ENCODE measurements around the gene GIMAP4. TPM values are rescaled to one million over a fixed set of nuclear protein-coding genes. Genes with fewer than 3 reads are reported as not detected.
"Not testable (repeated sequence)": the region's sequence is repeated elsewhere in the genome, so short reads cannot be mapped to it uniquely, and the experiment has no call there.

The GIMAP4 gene
- total RNA-seq = 60.1 and 63.4 TPM in 2 replicates

DNA sequence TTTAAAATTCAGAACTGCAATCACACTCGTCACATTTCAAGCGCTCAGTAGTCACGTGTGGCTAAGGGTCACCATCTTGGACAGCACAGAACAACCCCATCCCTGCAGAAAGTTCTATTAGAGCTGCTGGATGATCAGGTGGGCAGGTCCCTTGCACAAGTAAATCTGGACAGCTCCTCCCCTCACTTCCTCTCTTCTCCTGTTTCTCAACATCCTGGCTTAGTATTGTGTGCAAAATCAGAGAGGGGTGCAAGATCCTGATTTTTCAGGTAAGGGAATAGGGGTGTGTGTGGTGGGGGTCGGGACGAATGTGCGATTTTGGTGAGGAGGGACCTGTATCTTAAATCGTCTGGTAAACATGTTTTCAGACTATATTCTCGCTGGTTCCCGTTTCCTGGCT lies at the start of gene GIMAP4:
Gene GIMAP4, plus strand, starts transcription at position 222 of the 400 bp plus-strand sequence. CDS start 2,512 bp downstream, outside the sequence.
- no peak for DNase-seq (ENCODE audit: low read depth, low spot score)

DNA sequence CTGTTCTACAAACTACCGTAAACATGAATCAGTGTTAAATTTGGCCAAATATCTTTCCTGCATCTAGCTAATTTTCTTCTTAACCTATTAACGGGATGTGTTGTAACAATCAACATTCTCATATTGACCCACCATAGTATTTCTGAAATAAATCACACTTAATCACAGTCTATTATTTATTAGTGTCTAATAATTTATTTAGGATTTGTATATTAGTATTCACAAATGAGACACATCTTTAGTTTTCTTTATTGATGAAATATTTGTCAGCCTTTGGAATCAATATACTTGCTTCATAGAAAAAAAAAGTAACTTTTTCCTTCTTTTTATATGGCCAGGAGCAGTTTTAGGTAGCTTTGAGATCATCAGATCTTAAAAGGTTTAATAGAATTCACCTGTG lies 47.9 kb upstream of the GIMAP4 start:
- DNase-seq (ENCODE audit: low read depth, low spot score) = no peak

DNA sequence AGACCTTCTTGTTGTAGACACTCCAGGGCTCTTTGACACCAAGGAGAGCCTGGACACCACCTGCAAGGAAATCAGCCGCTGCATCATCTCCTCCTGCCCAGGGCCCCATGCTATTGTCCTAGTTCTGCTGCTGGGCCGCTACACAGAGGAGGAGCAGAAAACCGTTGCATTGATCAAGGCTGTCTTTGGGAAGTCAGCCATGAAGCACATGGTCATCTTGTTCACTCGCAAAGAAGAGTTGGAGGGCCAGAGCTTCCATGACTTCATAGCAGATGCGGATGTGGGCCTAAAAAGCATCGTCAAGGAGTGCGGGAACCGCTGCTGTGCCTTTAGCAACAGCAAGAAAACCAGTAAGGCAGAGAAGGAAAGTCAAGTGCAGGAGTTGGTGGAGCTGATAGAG lies 47.0 kb upstream of the GIMAP4 start:
- DNase-seq (ENCODE audit: low read depth, low spot score) = no peak

DNA sequence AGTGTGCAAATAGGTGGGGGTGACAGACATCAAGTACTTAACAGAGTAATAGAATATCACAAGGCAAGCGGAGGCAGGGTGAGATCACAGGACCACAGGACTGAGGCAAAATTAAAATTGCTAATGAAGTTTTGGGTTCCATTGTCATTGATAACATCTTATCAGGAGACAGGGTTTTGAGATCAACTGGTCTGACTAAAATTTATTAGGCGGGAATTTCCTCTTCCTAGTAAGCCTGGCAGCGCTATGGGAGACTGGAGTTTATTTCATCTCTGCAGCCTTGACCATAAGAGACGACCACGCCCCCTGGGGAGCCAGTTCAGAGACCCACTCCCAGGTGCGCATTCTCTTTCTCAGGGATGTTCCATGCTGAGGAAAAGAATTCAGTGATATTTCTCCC lies 44.3 kb upstream of the GIMAP4 start:
- DNase-seq (ENCODE audit: low read depth, low spot score) = not testable (repeated sequence)

DNA sequence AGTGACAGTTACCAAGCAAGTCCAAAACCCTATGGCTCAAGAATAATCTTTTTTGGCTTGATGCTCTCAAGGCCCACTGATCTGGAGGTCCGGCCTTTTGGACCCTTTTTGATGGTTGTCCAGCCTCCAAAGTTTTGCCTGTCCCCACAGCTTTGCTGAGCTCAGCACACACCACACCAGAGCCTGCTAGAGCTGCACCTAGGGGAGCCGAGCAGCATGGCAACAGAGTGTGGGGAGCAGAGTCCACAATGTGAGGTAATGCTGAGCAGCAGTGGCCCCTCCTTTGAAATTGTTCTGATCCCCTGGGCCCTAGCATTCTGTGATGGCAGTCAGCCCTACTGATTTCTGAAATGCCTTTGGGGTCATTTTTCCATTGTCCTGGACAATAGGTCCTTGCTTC lies 43.2 kb upstream of the GIMAP4 start:
- no peak for DNase-seq (ENCODE audit: low read depth, low spot score)

DNA sequence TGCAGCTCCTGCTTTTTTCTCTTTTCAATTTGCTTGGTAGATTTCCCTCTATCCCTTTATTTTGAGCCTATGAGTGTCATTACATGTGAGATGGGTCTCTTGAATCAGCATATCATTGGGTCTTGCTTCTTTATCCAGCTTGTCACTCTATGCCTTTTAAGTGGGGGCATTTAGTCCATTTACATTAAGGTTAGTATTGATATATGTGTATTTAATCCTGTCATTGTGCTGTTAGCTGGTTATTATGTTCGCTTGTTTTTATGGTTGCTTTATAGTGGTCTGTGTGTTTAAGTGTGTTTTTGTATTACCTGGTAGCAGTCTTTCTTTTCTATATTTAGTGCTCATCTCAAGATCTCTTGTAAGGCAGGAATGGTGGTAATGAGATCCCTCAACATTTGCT lies 35.5 kb upstream of the GIMAP4 start:
- DNase-seq (ENCODE audit: low read depth, low spot score) = no peak

DNA sequence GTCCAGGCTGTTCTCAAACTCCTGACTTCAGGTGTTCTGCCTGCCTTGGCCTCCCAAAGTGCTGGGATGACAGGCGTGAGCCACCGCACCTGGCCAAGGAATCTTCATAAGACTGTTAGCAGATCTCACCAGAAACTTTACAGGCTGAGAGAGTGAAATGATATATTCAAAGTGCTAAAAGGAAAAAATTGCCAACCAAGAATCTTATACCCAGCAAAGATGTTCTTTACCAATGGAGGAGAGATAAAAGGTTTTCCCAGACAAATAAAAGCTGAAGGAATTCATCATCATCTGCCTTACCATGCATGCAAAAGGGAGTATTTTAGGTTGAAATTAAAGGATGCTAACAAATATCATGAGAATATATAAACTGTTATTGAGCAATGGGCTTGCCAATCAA lies 28.9 kb upstream of the GIMAP4 start:
- DNase-seq (ENCODE audit: low read depth, low spot score) = no peak

DNA sequence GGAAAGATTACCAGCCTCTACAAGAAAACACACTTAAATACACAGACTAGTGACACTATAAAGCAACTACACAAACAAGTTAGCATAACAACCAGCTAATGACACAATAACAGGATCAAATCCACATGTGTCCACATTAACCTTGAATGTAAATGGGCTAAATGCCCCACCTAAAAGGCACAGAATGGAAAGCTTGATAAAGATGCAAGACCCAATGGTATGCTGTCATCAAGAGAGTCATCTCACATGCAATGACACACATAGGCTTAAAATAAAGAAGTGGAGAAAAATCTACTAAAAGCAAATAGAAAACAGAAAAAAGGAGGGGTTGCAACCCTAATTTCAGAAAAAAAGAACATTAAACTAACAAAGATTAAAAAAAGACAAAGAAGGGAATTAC lies 14.0 kb upstream of the GIMAP4 start:
- no peak for DNase-seq (ENCODE audit: low read depth, low spot score)

DNA sequence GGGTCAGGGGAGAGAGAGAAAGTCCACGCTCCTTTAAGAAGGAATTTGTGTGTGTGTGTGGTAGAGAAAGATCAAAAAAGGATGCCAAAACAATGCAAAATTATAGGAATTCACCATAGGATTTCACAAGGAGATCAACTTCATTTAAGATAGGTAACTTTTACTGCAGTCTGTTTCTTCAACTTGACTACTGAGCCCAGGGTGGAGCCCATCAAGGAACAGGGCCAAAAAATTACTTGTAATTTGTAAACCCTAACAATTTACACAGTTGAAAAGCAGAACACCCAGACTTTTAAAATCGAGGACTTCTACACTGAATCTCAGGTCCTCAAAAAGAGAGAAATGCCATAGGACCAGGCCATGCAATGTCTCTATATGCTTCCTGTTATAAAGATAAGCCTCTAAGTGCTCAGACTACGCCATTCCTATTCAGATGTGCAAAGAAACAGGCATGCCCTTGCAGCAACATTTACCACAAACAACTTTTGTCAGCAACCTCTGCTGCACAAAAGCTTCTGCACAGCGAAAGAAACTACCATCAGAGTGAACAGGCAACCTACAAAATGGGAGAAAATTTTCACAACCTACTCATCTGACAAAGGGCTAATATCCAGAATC lies 10.6 kb upstream of the GIMAP4 start:
- DNase-seq (ENCODE audit: low read depth, low spot score) = no peak

DNA sequence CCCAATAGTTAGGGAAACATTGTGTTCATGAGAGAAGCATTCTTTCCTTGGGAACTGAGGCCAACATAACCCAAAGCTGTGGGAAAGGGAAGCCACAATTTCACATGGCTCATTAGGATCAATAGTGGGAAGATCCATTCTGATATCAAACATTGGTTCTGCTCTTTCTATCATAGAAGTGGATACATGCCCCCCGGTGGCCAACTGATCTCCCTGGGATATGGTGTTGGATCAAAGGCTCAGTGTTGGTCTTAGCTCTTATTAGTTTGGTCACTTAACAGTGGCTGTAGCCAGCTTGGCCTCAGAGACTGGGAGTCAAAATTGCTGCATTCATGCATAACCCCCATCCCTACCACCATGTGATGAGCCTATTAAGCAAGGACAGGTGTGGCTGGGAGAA lies 6.7 kb upstream of the GIMAP4 start:
- DNase-seq (ENCODE audit: low read depth, low spot score) = no peak

DNA sequence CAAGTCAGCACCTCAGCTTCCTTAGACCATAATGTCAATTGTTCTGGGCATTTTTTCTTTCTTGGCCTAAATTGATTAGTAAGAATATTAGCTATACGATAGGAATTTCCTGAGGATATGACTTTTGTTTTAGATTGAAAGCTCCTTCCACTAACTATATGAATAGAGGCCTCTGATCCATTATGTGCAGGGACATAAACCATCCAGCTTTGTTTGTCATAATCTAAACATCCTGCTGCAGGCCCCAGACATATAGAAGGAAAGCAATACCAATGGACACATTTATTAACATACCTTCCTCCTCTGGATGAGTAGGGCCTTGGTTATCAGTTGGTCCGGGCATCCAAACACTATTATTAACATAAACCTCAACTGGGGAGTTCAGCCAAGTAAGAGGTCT lies 4.3 kb upstream of the GIMAP4 start:
- peak; percentile 5 for DNase-seq (ENCODE audit: low read depth, low spot score)

DNA sequence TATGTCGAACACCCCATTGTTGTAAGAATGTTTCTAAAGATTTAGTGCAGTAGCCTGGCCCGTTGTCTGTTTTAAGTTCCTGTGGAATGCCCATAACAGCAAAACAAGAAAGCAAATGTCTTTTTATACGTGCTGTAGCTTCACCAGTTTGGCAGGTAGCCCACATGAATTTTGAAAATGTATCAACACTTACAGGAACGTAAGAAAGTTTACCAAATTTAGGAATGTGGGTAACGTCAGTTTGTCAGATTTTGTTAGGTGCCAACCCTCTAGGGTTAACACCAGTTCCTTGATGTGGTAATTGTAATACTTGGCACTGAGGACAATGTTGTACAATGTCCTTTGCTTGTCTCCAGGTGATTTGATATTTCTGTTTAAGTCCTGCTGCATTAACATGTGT lies 3.2 kb upstream of the GIMAP4 start:
- no peak for DNase-seq (ENCODE audit: low read depth, low spot score)

DNA sequence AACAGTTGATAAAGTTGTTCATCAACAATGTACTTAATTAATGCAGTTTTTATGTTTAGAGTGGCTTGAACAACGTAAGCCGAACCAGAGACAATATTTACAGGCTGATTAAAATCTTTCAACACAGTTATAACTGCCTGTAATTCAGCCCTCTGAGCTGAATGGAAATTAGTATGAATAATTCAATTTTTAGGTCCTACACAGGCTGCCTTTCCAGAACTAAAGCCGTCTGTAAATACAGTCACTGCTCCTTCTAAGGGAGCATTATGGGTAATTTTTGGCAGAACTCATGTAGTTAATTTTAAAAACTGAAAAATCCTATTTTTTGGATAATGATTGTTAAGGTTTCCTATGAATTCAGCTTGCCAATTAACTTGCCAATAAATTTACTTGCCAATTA lies 2.6 kb upstream of the GIMAP4 start:
- DNase-seq (ENCODE audit: low read depth, low spot score) = no peak

DNA sequence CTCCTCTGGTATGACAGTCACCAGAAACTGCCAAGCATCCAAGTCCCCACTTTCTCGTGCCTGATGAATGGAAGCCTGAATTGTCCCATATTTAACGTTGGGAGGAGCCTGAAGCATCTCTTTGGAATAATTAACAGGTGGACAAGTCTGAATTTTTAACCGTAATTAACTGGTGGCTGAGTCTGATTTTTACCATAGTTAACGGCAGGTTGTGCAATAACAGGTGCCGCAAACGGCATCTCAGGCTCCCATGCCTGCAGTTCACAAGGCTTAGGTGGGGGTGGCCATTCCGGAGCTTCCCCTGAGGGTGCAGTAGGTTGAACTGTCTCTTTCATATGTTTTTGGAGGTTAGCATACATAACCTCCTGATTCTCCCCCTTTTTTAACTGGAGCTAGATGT lies 2.0 kb upstream of the GIMAP4 start:
- no peak for DNase-seq (ENCODE audit: low read depth, low spot score)

DNA sequence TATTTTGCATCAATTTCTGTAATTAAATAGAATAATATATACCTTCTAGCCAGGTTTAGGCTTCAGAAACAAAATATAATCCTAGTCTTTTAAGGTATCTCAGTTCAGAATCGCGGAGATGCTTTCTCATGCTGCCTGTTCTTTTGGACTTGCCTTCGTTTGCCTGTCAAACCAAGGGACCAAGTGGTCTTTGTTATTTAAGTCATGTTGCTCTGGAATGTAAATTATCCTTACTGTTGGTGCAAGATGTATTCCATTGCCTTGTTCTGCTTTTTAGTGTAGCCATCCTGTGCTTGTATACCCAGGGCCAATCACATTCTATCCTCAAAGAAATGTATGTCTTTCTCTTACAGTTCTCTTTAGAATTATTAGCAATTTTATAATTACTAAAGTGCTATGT lies 1.1 kb upstream of the GIMAP4 start:
- DNase-seq (ENCODE audit: low read depth, low spot score) = no peak

DNA sequence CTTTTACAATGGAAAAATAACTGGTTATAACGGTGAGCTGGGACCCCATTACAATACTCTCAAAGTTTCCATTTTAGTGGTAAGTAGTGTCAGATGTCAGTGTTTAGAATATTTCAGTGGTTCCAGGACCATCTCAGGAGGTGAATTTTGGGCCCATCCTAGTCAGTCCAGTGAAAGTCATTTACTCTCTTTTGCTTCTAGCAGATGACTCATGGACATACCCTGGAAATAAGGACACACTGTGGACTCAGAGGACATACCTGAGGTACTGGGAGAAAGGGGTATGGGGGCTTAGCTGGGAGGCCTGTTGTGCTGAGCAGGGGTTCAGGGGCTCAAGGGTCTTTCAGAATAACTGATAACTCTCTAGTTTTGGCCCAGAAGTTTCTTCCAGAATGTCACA lies 618 bp upstream of the GIMAP4 start:
- DNase-seq (ENCODE audit: low read depth, low spot score) = no peak

DNA sequence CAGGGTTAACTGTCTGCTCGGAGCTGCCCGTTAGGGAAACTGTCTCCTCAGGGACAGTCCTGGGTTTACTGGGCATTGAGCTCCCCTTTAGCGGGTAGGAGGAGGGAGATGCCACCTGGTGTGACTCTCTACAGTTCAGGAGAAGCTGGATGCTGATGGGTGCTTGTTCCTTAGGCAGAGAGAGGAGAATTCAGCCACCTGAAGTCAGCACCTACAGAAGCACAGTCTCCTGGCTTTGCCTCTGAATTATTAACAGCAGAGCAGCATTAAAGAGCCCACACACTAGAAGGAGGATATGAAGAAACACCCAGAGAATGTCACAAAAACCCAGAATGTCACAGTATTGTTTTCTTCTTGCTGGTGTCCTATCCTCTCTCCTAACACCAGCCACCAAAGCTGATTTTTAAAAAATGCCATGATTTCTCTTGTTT lies 696 bp downstream of the GIMAP4 start:
- no peak for DNase-seq (ENCODE audit: low read depth, low spot score)

DNA sequence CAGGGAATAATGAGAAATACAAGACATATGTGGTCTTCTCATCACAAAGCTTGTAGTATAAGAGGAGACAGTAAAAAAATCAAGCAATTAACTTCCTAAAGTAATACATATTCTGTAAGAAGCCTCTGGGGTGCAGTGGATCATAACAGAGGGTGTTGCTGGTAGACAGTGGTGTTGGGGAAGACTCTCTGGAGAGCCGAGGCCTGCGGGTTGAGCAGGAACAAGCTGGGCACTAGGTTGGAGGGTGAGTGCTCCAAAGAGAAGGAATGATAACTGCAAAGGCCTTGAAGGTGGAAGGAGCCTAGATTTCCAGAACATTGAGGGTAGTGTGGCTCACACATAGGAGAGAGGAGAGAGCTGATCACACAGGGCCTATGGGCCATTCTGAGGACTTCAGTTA lies 1.5 kb downstream of the GIMAP4 start:
- no peak for DNase-seq (ENCODE audit: low read depth, low spot score)

DNA sequence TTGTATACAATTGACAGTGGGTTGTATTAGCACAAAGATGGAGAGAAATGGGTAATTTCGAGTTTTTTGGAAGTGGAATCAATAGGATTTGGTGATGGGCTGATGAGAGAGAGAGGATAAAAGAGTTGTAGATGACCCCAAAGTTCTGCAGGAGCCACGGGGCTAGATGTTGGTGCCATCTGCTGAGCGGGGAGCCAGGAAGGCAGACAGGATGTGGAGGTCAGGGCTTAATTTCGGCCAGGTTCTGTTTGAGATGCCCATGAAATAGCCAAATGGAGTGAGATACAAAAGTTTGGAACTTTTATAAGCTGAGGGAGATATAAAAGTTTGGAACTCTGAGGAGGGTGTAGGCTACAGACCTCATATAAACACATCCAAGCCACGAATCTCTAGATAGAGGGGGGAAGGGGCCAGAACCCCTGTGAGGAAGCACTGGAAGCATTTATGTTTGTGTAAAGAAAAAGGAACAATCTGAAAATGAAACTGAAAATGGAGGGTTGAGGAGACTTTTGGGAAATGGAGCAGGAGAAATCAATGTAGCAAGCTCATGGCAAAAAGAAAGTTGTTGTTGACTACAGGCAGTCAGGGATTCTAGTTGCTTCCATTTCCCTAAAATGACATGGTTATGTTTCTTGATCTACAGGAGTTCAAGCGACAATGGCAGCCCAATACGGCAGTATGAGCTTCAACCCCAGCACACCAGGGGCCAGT lies 2.2 kb downstream of the GIMAP4 start:
- DNase-seq (ENCODE audit: low read depth, low spot score) = no peak

DNA sequence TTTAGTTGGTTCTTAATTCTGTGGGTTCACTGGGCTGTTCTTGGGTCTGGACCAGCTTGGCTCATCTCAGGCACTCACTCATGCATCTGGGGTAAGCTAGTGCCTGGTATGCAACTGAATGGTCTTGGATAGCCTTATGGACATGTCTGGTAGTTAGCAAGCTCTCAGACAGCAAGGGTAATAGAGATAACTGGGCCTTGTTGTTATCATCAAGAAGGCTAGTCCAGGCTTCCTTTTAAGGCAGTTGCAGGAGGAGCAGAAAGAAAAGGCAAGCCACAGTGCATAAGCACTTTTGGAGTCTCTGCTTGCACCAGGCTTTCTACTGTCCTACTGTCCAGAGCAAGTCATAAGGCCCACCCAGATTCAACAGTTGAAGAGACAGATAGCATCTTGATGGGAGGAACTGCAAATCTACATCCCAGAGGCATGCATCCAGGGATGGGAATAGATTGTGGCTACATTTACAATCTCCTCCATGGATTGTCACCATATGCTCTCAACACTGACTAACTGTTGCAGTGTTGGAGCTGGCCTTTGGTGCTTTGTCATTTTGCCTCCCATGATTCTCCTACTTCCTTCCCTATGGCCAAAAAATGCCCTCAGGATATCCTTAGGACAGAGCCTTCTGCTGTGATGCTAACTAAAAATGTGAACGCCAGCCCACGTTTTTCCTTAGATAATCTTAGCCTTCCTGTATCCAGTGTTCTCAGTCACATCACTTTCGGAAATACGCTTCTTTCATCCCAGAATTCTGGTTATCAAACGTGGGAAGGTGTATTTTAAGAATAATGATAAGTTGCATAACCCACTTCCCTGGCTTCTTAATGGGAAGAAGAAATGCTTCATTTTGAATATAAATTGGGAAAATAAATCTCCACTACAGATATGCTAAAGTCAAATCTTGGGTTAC lies 3.6 kb downstream of the GIMAP4 start:
- DNase-seq (ENCODE audit: low read depth, low spot score) = no peak

DNA sequence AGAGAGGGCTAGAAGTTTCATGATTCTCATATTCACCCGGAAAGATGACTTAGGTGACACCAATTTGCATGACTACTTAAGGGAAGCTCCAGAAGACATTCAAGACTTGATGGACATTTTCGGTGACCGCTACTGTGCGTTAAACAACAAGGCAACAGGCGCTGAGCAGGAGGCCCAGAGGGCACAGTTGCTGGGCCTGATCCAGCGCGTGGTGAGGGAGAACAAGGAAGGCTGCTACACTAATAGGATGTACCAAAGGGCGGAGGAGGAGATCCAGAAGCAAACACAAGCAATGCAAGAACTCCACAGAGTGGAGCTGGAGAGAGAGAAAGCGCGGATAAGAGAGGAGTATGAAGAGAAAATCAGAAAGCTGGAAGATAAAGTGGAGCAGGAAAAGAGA lies 5.3 kb downstream of the GIMAP4 start:
- DNase-seq (ENCODE audit: low read depth, low spot score) = no peak

DNA sequence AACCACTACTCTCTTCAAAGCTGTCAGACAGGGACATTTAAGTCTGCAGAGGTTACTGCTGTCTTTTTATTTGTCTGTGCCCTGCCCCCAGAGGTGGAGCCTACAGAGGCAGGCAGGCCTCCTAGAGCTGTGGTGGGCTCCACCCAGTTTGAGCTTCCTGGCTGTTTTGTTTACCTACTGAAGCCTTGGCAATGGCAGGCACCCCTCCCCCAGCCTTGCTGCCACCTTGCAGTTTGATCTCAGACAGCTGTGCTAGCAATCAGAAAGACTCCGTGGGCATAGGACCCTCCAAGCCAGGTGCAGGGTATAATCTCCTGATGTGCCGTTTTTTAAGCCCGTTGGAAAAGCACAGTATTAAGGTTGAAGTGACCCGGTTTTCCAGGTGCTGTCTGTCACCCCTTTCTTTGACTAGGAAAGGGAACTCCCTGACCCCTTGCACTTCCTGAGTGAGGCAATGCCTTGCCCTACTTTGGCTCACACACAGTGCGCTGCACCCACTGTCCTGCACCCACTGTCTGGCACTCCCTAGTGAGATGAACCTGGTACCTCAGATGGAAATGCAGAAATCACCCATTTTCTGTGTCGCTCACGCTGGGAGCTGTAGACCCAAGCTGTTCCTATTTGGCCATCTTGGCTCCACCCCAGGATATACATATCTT lies 12.9 kb downstream of the GIMAP4 start:
- not testable (repeated sequence) for DNase-seq (ENCODE audit: low read depth, low spot score)

Measured in pulmonary artery endothelial cell (primary cell).